HG03442 (cell line): ENCODE measurements around the gene RUVBL1.

Experiments used
- ATAC-seq: cut with Tn5 transposase; IDR thresholded peaks from one replicate; pipeline ENCODE4 v1.9.1; 2021; ENCODE audit warnings: mild to moderate bottlenecking, moderate library complexity; ENCODE audit not compliant: unreplicated experiment

Gene RUVBL1

DNA sequence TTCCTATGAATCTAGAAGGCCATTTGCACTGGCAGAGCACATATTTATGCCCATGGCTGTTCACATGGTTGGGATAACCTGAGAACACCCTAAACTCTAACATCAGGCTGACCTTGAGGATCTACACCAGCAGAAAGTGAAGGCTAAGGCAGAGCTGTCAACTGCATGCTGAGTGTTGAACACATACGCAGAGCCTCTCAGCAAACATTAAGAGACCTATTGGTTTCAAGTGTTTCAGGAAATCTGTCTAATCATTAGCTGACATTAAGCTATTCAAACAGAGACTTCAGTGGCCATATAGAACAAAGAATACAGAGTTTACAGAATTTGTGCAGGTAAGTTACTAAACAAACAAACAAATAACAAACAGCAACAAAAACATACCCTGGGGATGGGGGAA, 87.5 kb downstream of the RUVBL1 start:
- ATAC-seq: no peak

GRCh38 chr3:128033102-128033501, 90.5 kb downstream of the RUVBL1 start:
- ATAC-seq: no peak
